ENCODE measurements around the gene PAPSS2.

- no peak for TF ChIP-seq CTCF (IDR thresholded peaks at IDR 0.05)
- TF ChIP-seq POLR2A (IDR thresholded peaks at IDR 0.05) = no peak
- TF ChIP-seq POLR2AphosphoS5 (IDR thresholded peaks at IDR 0.05) = no peak
- TF ChIP-seq EP300 (IDR thresholded peaks at IDR 0.05) = no peak
Observed at GRCh38 chr10:87671139-87671815, 11.6 kb downstream of the PAPSS2 start.
